LNCAP (cell line): ENCODE data around the gene ULK2.

Source experiments
- TF ChIP-seq, protein P1 (sequence below): fragments of 450-650 bp; IDR thresholded peaks from 2 replicates; pipeline ENCODE4 v1.5.1; 2017; ENCODE audit warnings: mild to moderate bottlenecking

The ULK2 gene

DNA sequence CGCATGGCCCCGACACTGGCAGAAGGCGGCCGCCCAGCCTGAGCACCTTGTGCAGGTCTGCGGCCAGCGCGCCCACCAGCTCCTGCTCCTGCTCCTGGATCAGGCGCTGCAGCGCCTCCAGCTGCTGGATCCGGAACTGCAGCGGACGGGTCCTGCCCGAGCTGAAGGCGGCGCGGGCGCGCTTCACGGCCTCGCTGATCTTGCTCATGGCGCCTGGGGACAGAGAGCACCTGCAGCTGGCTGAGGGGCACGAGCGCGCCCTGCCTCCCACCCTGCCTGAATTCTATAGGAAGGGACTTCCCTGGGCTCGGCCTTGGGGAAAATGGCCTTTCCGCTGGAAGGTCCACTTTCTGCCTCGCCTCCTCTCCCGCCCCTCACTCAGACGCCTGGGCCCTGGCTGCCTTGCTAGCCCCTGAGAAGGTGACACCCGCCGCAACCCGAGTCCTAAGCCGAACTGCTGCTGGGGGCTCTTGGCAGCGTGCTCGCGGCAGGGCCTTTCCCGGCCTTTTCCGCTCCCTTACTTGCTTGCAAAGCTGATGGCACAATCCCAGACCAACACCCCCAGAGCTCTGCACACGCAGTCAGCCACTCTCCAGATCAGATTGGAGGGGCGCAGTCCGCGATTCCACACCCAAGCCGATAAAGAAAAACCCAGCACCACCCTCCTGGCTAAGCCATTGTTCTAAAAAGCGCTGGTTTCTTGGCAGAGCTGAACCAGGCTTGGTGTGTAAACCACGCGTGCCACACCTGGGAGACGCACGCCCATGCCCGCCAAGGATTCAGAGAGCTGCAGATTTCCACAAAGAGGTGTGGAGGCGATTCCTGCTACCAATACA is 122.6 kb downstream of the ULK2 start:
- TF ChIP-seq, protein P1, sequence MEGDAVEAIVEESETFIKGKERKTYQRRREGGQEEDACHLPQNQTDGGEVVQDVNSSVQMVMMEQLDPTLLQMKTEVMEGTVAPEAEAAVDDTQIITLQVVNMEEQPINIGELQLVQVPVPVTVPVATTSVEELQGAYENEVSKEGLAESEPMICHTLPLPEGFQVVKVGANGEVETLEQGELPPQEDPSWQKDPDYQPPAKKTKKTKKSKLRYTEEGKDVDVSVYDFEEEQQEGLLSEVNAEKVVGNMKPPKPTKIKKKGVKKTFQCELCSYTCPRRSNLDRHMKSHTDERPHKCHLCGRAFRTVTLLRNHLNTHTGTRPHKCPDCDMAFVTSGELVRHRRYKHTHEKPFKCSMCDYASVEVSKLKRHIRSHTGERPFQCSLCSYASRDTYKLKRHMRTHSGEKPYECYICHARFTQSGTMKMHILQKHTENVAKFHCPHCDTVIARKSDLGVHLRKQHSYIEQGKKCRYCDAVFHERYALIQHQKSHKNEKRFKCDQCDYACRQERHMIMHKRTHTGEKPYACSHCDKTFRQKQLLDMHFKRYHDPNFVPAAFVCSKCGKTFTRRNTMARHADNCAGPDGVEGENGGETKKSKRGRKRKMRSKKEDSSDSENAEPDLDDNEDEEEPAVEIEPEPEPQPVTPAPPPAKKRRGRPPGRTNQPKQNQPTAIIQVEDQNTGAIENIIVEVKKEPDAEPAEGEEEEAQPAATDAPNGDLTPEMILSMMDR, result peak; percentile 65

DNA sequence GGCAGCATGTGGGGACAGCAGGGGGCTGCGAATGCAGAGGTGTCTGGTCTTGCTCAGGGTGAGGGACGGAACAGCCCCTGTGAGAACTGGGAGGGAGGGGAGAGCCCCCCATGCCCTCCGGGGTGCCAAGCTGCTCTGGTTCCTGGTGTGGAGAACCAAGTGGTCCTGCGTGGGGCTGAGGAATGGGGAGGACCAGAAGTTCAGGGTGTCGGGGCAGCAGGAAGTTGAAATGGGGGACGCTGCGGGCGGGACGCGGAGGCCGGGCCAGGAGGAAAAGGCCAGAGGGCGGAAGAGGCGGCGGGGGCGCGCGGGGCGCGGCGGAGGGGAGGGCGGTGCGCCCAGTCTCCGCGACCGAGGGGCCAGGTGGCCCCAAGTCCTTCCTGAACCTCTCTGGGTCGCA is 123.2 kb downstream of the ULK2 start:
- TF ChIP-seq, protein P1, result no peak

DNA sequence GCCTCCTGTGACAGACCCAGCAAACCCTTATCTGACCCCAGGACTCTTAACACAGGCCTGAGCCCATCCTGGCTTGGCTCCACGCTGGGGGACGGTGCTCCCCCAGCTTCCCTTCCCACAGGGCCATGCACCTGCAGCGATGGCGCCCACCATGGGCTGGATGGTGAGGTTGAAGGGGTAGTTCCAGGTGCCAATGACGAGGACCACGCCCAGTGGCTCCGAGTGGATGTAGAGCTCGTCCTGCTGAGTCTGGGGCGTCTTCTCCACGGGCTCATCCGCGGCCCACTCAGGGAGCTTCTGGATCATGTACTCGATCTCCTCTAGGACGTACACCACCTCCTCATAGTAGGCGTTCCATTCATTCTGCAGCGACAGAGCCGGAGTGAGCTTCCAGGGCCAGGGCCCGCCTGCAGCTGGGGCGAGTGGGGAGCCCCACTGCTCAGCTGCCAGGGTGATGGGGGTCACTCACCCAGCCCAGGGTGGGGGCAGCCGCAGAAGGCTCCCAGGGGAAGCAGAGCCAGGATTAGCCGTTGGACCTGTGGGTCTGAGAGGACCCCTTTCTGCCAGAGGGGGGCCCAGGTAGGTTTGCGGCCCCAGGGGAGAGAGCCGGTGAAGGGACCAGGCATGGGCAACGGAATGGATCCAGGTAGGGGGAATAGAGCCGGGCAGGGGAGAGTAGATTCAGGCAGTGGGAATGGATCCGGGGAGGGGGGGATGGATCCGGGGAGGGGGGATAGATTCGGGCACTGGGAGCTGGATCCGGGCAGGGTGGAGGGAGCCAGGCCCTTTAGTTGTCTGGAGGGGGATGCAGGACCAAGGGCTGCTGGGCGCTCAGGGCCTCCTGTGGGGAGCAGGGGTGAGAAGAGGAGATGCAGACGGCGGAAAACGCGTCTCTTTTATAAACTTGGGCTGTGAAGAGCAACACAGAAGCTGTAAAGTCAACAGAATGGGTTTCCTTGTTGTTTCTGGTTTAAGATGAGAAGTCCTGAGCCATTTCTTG is 124.3 kb downstream of the ULK2 start:
- TF ChIP-seq, protein P1, result no peak

DNA sequence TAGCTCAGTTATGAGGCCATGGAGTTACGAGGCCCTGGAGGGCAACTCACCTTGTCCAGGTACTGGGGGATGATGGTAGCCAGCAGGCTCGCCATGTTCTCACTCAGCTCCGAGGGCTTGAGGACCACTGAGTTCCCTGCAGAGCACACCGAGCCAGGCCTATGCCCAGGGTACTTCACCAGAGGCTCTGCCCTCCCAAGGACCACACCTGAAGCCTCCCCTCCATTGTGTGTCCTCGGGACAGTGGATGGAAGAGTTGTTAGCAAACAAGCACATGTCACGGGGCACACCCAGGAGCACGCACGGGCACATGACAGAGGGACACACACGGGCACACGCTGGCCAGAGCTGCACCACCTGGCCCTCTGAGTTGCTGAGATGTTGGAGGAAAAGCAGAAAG is 125.2 kb downstream of the ULK2 start:
- TF ChIP-seq, protein P1, result no peak

DNA sequence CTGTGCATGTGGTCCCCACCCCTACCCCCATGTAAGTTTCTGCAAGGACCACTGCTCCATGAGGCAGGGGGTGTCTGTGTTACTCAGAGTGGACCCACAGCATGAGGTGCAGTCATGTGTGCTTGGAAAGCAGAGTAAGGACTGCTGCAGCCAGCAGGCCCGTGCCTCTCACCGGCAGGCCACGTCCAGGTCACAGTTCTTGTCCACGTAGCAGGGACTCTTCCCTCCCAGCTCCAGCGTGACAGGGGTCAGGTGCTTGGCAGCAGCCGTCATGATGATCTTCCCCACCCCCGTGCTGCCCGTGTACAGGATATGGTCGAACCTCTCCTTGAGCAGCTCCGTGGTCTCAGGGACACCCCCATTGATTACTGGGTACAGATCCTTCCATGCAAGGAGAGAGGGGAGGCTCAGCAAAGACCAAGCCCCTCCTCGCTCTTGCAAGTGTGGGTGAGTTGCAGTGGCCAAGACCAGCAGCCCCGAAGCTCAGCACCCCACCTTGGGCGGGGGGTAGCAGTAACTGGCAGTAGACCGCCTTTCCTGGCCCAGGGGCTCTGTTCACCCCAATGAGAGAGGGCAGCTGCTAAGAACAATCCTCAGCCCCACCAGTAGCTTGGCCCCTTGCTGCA is 125.8 kb downstream of the ULK2 start:
- TF ChIP-seq, protein P1, result no peak

DNA sequence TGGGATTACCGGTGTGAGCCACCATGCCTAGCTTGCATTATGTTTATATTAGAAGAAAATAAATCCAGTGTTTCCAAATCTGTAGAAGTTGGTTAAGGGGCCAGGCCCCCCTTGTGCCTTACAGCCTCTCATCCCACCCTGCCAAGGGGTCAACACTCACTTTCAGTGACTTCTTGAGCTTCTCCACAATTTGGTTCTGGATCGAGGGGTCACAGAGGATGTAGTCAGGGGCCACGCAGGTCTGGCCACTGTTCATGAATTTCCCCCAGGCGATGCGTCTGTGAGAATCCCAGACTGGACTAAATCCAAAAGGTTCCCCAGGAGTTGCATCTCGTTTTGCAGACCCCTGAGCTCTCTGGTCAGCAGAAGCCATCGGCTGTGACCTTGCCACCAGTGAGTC is 126.8 kb downstream of the ULK2 start:
- TF ChIP-seq, protein P1, result no peak
